ENCODE data around the gene MARCHF6.
"Not testable (repeated sequence)": the region's sequence is repeated elsewhere in the genome, so short reads cannot be mapped to it uniquely, and the experiment has no call there.

The MARCHF6 gene

DNA sequence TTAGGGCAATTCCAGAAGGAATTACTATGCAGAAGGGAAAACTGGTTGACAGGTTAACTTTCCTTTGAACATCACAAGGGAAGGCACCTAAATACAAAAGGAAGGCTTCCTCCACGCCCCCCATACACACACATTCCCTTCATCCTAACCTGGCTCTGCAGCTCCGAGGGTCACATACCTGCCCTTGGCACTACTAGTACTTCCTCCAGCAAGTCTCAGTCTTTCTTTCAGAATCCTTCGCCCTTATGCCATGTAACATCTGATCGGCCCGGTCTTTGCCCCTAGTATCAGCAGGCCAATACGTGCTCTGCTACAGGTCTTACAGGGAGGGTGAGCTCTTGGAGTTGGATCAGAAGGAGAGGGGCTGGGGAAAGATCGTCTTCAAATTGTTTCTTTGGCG is 1.6 kb upstream of the MARCHF6 start:
- no peak for DNase-seq (ENCODE audit: low read depth)

DNA sequence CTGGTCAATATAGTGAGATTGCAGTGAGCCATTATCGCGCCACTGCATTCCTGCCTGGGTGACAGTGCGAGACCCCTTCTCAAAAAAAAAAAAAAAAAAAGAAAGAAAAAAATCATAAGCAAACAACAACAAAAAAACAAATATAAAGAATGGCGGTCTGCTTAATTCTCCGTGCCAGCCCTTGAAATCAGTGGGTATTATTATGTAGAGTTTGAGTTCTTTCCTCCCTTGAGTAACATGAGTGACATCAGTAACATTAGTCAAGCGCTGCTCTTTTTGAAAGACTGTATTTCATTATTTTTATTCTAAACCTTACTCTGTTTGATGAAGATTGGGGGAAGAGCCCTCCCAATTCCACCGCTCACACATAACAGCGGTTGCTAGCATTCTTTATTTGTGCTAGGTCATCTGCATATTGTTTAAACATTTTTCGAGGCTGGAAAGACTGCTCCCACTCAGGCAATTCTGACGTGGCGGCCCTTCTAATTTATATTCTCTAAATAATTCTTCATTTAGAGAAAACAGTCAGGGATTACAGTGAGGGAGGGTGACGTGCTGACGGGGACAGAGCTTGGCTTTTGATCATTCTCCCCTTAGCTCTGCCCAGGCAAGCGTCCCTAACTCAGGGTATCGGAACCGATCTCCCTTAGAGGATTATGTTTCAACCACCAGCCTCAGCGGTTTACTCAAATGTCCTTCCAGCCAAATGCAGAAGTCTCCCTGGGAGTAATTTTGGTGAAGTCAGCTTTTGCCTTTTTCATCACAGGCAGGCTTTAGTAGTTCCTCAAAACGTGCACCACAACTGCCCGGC is 860 bp upstream of the MARCHF6 start:
- DNase-seq (ENCODE audit: low read depth): peak; percentile 65

DNA sequence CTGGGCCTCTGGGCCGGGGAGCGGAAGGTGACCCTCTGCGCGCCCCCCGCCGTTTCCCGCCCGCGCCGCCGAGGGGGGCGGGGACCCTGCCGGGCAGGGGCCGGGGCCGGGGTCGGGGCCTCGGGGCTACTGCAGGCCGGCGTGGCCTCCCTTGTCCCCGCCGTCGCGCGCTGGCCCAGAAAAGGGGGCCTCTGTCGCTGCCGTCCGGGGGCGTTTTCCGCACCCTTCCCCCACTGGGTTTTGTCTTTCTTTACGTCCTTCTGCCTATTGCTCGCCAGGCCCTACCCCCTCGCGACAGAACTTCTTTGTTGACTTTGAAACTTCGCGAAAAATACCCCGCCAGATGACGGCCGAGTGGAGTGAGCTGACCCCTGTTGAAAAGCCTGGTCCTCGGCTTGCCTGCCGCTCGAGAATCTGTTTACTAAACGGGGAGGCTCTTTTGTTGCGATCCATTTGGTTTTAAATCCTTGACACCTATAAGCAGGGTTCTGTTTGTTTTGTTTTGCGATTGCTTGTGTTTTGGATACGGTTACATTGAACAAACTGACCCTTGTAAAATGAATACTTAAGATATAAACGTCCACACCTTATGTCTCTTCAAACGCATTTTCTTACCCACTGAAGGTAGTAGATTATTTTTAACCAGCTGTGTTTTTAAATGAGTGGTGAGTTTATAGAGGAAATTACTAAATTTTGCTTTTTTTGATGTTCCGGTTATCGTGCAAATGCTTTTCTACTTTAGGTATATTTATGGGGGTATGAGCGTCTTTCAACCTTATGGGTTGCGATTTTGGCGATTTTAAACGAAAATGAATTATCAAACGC is 765 bp downstream of the MARCHF6 start:
- peak; percentile 51 for DNase-seq (ENCODE audit: low read depth)

DNA sequence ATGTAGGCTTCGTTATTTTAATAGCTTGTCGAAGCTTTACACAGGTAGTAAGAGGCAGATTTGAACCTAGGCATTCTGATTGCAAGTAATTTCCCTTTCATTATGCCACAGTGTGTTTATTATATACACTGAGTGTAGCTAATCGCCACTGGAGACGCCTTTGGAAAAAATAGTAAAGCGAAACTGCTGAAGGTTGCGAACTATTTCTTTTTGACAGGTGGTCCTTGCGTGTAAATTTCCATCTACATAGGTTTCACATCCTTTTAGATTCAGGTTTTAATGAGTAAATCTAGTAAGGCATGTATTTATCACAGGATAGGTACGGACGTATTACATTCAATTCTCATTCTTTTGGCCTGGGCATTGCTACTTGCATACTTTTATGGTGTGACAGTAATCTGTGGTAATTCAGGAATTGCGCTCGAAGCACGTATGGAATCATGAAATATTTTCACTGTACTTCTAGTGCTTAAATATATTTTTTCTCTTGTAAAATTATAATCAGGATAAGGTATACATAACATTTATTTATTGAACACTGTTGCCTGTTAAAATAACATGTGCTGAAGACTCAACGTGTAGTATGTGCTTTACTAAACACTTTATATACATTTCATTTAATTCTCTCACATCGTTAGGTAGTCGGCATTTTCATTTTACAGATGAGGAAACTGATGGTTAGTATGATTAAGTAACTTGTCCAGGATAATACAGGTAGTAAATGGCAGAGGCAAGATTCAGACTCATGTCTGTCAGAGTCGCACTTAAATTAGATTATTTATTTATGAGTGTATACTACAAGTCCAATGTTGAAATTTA is 1.8 kb downstream of the MARCHF6 start:
- DNase-seq (ENCODE audit: low read depth): peak; percentile 42

DNA sequence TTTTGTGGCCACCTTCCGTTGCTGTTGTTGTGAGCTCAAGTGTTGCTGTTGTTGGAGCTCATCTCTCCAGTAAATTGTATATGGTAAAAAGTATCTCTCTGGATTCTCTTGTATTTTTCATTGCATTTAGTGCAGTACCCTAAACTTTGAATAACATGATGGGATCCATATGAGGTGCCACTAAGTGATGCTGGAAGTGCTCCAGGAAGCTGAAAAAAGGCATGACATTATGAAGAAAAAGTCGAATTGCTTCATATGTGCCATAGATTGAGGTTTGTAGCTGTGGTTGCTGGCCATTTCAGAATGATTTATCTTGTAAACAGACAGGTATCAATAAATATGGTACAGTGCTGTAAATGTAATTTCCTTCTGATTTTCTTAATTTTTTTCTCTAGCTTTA is 5.5 kb downstream of the MARCHF6 start:
- no peak for DNase-seq (ENCODE audit: low read depth)

DNA sequence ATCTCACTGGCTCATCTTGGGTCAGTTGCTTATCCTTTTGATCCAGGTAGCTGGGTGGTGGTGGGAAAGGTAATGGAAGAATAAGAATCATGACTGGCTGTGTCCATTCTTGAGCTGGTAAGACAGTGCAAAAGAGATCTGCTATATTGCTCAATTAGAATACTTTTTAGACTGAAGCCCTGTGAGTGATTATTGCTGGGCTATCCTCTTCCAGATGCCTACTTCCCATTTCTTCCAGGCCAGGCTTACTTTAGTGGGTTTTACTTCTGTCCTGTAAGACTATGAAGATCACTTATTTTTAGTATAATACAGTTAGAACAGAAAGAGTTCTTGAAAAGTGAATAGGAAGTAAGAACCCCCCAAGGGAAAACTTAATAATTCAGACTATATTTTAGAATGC is 7.2 kb downstream of the MARCHF6 start:
- no peak for DNase-seq (ENCODE audit: low read depth)

DNA sequence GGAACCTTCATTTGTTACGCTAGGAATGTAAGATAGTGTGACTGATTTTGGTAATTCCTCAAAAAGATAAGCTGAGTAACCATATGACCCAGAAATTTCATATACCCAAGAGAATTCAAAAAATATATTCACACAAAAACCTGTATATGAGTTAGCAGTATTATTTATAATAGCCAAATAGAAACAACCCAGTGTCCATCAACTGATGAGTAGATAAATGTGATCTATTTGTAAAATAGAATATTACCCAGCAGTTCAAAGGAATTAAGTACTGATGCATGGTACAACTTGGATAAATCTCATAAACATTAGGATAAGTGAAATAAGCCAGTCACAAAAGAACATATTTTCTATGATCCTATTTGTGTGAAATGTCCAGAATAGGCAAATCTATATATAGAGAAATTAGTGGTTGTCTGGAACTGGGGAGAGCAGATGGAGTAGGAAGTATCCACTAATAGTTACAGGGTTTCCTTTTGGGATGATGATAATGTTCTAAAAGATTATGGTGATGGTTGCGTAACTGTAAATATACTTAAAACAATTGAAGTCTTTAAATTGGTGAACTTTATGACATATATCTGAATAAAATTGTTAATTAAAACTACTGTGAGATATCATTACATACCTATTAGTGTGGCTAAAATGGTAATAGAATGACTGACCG is 10.2 kb downstream of the MARCHF6 start:
- DNase-seq (ENCODE audit: low read depth): no peak

DNA sequence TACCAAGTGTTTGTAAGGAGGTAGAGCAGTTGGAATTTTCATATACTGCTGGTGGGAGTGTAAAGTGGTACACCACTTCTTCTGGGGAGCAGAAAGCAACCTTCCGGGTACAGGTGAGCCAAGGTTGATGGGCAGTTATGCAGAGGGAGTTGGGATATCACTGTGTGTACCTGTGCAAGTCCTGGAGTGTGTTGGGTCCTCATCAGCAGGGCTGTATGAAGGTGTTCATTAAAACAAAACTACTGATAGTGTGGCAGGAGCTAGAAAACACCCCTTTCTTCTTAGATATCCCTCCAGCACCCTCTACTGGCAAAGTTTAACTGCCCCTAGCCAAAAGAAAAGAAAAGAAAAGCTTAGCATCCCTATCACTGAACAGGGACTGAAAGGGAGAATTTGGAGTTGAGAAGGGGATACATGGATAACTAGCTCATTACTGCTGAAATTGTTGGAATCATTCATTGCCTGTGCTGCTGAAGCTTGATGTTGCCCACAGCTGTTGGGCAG is 10.7 kb downstream of the MARCHF6 start:
- no peak for DNase-seq (ENCODE audit: low read depth)

DNA sequence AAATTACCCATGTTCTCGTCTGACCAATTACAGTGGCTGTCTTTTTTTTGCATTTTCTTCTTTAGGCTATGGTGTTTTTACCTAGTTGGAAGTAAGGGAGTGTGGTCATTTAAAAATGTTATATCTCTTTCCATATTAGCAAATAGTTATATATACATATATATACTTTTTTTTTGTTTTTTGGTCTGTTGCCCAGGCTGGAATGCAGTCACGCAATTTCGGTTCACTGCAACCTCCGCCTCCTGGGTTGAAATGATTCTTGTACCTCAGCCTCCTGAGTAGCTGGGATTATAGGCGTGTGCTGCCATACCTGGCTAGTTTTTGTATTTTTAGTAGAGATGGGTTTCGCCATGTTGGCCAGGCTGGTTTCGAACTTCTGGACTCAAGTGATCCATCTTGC is 12.3 kb downstream of the MARCHF6 start:
- no peak for DNase-seq (ENCODE audit: low read depth)

DNA sequence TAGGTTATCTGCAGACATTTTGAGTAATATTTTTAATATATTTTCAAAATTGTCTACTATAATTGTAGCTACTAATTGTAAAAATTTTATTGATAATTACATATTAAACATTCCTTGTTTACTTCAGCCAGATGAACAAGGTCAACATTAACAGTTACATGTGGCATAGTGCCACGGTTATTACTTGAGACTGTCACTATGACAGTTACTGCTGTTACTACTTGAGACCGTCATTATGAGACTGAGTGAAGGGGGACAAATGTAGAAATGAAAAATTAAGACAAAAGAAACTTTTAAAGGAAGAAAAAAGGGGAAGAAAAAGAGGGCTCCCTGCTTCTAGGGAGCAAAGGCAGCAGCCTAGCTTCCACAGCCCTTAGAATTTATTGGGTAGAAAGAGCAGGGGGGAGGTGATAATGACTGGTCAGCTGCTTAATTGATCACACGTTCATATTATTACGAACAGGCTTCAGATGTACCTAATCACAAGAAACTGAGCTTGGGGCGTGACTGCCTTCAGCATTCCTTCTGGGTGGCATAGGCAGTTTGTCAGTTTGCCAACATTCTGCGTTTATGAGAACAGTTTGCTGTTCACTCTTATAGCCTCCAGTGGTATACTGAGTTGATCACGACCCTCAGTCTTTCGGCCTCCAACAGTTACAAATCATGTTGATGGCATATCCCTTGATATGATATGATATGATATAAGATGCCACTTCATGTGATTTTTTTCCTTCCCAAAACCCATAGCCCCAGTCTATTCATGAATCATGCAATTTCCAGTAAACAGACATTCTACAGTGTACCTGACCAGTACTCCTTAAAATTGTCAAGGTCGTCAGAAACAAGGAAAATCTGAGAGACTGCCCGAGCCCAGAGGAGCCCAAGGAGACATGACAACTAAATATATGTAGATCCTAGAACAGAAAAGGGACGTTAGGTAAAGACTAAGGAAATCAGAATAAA is 13.1 kb downstream of the MARCHF6 start:
- DNase-seq (ENCODE audit: low read depth): peak; percentile 62

DNA sequence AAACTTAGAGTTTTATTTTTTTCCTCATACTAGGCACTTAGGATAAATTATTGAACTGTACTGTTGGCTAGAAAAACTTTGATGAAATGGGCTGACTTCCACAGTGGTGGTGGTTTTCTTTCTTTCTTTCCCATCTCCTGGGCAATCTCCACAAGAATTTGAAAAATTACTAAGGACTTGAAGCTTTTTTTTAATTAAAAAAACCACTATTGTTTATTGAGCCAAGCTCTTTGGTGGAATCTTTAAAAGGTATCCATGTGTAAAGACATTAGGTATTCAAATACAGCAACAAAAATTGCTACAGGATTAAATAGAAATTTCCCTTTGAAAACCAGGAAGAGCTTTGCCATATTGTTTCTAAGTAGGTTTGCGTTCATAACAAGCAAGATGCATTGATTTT is 14.1 kb downstream of the MARCHF6 start:
- no peak for DNase-seq (ENCODE audit: low read depth)

DNA sequence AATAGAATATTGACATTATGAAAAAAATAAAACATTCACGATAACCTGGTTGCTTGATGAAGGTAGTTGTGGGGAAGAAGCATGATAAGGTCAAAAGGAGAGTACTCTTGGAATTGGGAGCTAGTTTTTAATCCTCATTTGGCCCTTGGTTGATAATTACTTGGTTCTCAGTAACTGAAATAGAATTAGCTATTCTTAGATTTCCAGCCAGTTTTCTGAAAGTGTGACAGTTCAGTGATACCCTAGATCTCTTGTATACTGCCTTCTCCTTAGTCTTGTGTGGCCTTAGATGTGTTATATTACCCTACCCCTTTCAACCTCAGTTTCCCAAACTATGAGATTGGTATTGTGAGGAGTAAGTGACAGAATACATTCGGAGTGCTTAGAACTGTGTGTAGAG is 17.4 kb downstream of the MARCHF6 start:
- no peak for DNase-seq (ENCODE audit: low read depth)

DNA sequence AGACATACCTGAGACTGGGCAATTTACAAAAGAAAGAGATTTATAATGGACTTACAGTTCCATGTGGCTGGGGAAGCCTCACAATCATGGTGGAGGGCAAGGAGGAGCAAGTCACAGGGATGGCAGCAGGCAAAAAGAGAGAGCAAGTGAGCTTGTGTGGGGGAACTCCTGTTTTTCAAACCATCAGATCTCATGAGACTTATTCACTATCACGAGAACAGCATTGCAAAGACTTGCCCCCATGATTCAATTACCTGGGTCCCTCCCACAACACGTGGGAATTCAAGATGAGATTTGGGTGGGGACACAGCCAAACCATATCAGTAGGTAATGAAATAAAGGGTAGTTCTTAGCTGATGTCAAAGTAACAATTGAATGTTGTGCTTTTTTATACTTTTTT is 17.9 kb downstream of the MARCHF6 start:
- not testable (repeated sequence) for DNase-seq (ENCODE audit: low read depth)

DNA sequence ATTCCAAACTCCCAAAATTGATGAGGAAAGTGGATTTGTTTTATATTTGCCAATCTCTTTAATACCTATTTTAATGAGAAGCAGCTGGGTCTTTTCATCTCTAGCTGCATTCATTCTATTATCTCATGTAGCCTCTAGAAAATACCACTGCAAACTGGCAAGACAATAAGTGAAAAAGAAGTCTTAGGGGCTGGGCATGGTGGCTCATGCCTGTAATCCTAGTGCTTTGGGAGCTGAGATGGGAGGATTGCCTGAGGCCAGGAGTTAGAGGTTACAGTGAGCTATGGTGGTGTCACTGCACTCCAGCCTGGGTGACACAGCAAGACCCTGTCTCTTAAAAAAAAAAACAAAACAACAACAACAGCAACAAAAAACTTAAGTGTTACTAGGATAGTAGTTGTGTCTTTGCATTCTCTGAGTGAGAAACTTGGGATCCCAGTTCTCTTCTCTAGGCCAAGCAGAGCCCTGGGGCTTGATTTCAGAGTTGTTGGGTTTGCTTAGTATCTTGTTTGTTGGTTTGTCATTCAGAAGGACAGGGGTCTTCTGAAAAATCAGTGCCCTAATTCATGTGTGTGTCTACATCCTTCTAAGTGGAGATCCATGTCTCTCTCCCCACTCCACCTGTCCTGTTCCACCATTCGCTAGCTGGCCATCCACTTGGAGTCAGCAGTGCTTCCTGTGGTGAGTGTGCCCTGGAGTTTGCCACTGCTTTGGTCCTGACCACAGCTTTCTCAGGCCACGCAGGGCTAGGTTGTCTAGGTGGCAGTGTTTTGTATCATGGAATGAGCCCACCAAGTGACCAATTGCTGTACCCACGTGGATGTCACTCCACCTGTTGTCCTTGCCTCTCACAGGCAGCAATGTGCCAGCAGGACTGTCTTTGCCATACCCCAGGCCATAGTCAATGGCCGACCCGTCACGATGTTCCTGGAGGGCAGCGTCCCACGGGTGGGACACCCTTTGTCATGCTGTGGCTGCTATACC is 19.5 kb downstream of the MARCHF6 start:
- no peak for DNase-seq (ENCODE audit: low read depth)

DNA sequence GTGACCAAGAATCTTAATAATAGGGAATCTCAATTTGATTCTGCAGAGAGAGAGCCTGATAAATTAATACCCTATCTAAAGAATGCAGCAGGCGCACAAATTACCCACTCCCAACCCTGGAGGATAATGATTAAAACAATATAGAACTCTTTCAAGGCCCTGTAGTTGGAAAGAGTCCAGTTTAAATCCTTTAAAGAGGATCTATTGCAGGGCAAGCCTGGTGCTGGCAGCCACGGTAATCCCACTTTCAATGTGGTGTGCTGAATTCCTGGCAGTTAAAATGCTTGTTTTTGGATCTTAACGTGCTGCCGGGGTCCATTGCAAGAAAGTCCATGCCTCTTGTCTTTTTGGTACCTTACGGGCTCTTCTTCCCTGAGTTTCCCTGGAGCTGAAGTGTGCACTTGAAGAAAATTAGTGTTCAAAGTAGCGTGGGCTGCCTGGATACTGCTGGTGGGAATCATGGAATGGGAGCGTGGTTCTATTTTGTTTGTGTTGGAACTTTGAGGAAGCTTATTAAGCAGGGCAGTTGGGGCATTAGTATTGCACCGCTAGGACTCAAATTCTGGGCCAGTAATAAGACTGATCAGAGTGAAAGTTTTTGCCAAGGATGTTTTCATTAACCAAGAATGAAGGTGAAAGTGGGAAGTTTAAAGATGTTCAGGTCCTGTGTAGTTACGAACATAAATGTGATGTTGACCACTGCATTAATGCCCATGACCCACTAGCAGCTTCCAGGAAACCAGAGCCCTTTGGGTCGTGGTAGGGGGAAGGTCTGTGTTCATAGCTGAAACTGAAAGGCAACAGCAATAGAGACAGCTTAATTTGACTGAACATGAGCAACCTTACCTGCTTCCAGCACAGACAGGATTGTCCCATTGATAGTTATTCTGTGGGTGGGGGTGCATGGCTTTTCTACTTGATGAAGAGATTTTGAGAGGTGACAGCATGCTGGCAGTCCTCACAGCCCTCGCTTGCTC is 20.8 kb downstream of the MARCHF6 start:
- DNase-seq (ENCODE audit: low read depth): no peak

DNA sequence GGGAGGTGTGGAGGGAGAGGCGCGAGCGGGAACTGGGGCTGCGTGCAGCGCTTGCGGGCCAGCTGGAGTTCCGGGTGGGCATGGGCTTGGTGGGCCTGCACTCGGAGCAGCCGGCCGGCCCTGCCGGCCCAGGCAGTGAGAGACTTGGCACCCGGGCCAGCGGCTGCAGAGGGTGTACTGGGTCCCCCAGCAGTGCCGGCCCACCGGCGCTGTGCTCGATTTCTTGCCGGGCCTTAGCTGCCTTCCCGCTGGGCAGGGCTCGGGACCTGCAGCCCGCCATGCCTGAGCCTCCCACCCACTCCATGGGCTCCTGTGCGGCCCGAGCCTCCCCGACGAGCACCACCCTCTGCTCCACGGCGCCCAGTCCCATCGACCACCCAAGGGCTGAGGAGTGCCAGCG is 21.7 kb downstream of the MARCHF6 start:
- not testable (repeated sequence) for DNase-seq (ENCODE audit: low read depth)

DNA sequence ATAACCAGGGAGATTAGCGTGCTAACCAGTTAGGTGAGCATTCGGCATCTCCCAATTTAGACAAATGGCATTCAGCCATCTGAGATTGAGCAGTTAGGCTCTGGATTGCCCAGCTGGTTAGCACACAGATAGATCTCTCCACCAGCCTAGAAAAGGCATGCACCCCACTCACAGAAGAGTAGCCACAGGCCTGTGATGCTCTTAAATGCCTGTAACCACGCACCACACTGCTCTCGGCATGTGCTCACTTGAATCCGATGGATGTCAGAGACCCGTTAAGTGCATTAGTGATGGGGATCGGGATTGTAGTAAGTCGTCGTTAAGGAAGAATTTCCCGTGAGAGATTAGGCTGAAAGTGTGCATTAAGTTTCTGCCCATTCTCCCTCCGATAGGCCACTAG is 23.0 kb downstream of the MARCHF6 start:
- no peak for DNase-seq (ENCODE audit: low read depth)

DNA sequence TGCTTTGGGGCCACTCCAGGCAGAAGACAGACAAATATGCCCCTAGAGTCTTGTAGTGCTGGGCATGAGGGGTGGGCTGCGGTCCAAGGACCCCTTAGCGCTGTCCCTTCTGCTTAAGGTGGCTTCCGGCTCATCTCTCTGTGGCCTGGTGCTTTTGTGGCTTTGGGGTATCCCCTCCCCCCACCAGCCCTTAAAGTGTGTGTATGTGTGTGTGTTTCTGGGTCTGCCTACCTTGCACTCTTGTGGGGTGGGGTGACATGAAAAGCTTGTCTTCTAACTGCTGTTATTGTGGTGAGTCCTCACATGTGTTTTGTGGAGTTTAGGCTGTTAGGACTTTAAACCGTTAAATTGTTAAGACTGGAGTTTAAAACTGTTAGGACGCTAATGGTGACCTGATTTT is 23.6 kb downstream of the MARCHF6 start:
- DNase-seq (ENCODE audit: low read depth): no peak

Data from iris pigment epithelial cell (primary cell).